Liver (tissue), 3 donors: ENCODE data around the gene DNTT.

Experiments used
- CTCF ChIP-seq: fragments of 150-350 bp; IDR thresholded peaks from 2 replicates; pipeline ENCODE4 v1.5.1; 2017; ENCODE audit warnings: improper control_type of control experiment, low read depth, low read length; ENCODE audit not compliant: missing input control
- GABPA ChIP-seq, 2 donors: IDR thresholded peaks in 1 of 2; conservative IDR thresholded peaks in 1 of 2; 2 replicates each; pipeline ENCODE4 v1.6.1; 2016; ENCODE audit warnings: antibody characterized with exemption in 2 of 2, mild to moderate bottlenecking in 1 of 2, moderate library complexity in 1 of 2
- RXRA ChIP-seq, 2 donors: IDR thresholded peaks; 2 replicates each; pipeline ENCODE4 v1.6.1; 2017 to 2018; ENCODE audit warnings: antibody characterized with exemption in 2 of 2, mild to moderate bottlenecking in 1 of 2
- SP1 ChIP-seq: IDR thresholded peaks from 2 replicates; pipeline ENCODE4 v1.6.1; 2018; ENCODE audit warnings: antibody characterized with exemption, mild to moderate bottlenecking
- TAF1 ChIP-seq: conservative IDR thresholded peaks from 2 replicates; pipeline ENCODE4 v1.6.1; 2016; ENCODE audit warnings: antibody characterized with exemption, mild to moderate bottlenecking
- TF ChIP-seq, protein P1 (sequence below): IDR thresholded peaks from 2 replicates; pipeline ENCODE4 v1.6.1; 2016; ENCODE audit warnings: antibody characterized with exemption
- donor health status: healthy.
- donor health status: healthy.

- TF ChIP-seq RXRA (IDR thresholded peaks at IDR 0.05) (no peak), CTCF (no peak), TAF1 (no peak), GABPA (IDR thresholded peaks at IDR 0.05 in 1 of 2, conservative IDR thresholded peaks at IDR 0.05 in 1 of 2) (no peak), SP1 (no peak)
- TF ChIP-seq, protein P1, sequence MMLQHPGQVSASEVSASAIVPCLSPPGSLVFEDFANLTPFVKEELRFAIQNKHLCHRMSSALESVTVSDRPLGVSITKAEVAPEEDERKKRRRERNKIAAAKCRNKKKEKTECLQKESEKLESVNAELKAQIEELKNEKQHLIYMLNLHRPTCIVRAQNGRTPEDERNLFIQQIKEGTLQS, result no peak
Measured at GRCh38 chr10:96368971-96369370, 64.7 kb downstream of the DNTT start.
